NCI-H128 (cell line): Measurements from ENCODE around the gene GPR137C.

Experiments
- DNase-seq: peaks from one replicate; lab custom pipeline; 2025; ENCODE audit not compliant: unreplicated experiment; lab: John Stamatoyannopoulos, UW

Gene GPR137C

DNA sequence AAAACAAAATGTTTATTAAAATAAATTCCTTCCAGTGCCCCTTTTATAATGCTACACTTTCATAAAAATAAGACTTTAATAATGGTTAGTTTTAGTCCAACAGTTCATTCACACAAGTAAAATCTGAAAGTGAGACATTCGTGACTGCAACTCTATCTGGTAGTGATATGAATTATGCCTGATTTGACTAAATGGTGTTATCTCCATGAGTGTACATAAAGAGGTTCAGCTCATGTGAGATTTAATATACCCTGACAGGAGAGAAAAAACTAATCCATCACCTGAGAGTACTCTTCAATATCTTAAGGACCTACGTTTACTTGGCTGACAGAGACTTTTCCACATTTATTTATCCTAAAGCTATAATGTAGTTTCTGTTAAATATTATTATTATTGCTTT is 108.7 kb downstream of the GPR137C start:
- no peak for DNase-seq

DNA sequence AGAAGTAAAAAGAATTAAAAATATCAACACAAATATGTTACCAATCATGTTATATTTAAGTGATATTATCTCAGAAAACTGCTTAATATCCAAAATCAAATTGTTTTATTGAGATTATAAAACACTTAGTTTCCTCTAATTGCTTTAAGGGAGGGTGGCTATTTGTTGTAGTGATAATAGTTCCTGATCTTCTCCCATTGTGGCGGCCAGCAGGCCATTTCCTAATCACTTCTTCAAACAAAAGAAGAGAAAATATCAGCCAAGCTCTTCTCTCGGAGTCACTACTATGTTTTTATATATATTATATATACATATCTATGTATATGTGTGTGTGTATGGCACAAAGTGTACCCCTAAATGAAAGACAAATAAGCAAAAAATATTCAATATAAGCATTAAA is 111.2 kb downstream of the GPR137C start:
- no peak for DNase-seq

DNA sequence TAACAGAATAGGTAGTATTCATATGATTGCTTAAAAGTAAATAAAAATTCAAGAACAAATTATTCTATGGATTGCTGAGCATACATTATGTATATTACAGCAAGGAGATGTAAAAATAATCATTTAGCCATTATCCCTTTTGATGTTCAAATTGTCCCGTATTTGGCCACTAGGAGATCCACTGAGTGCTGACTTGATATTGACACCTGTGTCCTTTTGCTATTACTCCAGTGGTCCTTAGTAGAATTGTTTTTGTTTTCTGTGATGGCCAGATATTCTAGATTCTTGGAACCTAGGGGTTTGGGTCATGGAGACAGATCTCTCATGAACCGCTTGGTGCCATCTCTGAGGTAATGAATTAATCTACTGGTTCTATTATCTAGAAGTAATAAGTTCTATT is 126.0 kb downstream of the GPR137C start:
- no peak for DNase-seq

DNA sequence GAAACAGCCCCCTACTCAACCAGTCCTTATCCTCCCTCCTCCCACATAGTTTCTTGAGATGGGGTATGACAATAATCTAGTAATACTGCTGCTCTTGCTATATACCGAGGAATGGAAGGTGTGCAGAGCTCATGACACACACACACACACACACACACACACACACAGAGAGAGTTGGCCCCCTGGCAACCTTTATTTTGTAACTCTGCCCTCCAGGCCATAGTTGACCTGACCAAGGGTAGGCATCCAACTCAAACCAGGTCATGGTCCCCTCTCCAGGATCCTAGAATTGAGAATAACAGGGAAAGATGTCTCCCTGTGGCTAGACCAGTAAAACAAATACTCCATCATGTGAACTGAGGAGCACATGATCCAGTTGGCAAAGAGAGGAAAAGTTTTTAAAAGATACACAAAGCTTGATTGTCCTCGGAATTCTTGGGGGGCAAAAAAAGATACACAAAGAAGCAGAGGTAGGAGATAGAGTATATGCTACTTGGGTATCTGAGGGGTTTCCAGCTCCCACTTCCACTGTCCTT is 131.4 kb downstream of the GPR137C start:
- no peak for DNase-seq

DNA sequence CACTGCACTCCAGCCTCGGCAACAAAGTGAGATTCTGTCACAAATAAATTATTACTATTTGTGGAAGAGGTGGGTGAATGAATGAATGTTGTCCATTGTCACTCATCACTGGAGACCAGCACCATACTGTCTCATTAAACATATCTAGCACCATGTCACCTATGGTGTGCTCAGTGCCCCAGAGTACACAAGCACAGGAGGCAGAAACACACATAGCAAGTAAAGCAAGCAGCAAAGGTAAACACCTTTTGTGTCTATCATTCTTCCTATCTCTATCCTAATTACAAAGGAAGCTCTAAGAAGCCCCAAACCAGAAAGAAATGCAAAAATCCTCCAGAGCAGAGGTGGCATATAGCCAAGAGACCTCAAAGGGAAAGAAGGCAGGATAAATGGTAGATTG is 133.5 kb downstream of the GPR137C start:
- DNase-seq = no peak
